K562 (cell line): ENCODE results near the gene OR2V1. TPM values are rescaled to one million over a fixed set of nuclear protein-coding genes. Genes with fewer than 3 reads are reported as not detected.

Experiments
- ATAC-seq: fragments of 200-7000 bp; cut with Tn5 transposase; 3 replicates; pipeline ENCODE4 v1.9.1; 2020; ENCODE audit warnings: moderate library complexity
- BruUV-seq: library from RNA; stranded (reverse); fragments of 400-500 nt; replicated peaks from 2 replicates; lab custom pipeline; 2021; lab: Mats Ljungman, UMichigan
- CTCF ChIA-PET: fragments of 300-600 bp; formaldehyde crosslinking; extraction: SDS; loops from one replicate; lab custom pipeline; 2021; ENCODE audit warnings: low intra/inter-chr PET ratio; lab: Yijun Ruan, JAX
- POLR2A ChIA-PET: fragments of 300-600, 350-650 bp; sonication (Branson Sonifier 250); formaldehyde crosslinking; extraction: SDS; loops from one replicate; lab custom pipeline; 2021; ENCODE audit warnings: antibody characterized with exemption, inconsistent platforms; lab: Yijun Ruan, JAX
- DNase-seq, 4 experiments: peaks; one replicate each; pipeline versions ENCODE4 v3.0.0 to v3.0.0-alpha.2; 2011 to 2018; ENCODE audit warnings: low spot score in 3 of 4, mixed read lengths in 3 of 4; ENCODE audit errors: extremely low read depth in 1 of 4
- FAIRE-seq: peaks from 2 replicates; lab custom pipeline; 2011; peaks lifted over from hg19 to GRCh38; lab: Jason Lieb, UNC
- H2AFZ ChIP-seq: 2 replicates; pipeline ENCODE4 v1.6.0; 2011; ENCODE audit warnings: low read depth, low read length, control low read depth, inconsistent platforms
- H3K27ac ChIP-seq: fragments of 200-600 bp; 3 replicates; pipeline ENCODE4 v1.8.0; 2011; ENCODE audit warnings: low read depth, mild to moderate bottlenecking, control low read depth, inconsistent platforms, low read length, moderate library complexity, mixed read lengths; ENCODE audit errors: extremely low read depth
- H3K27me3 ChIP-seq, 2 experiments: fragments of 300-600 bp in 1 of 2; 2 replicates in 1 of 2; 3 replicates in 1 of 2; pipeline versions ENCODE4 v1.6.0 to v1.8.0; 2011; ENCODE audit warnings: inconsistent platforms in 2 of 2, low read length in 2 of 2, mild to moderate bottlenecking in 1 of 2, mixed read lengths in 1 of 2, moderate library complexity in 1 of 2; ENCODE audit not compliant: control insufficient read depth in 2 of 2, insufficient read depth in 2 of 2
- H3K36me3 ChIP-seq: fragments of 300-600 bp; 3 replicates; pipeline ENCODE4 v1.8.0; 2011; ENCODE audit warnings: mild to moderate bottlenecking, low read length, inconsistent platforms; ENCODE audit not compliant: control insufficient read depth, insufficient read depth
- H3K4me1 ChIP-seq, 2 experiments: fragments of 200-600 bp in 1 of 2; replicated peaks in 1 of 2; 2 replicates in 1 of 2; 3 replicates in 1 of 2; pipeline versions ENCODE4 v1.5.1 to v1.8.0; 2011; ENCODE audit warnings: inconsistent platforms in 2 of 2, low read length in 2 of 2, mild to moderate bottlenecking in 1 of 2, mixed read lengths in 1 of 2, moderate library complexity in 1 of 2; ENCODE audit not compliant: control insufficient read depth in 2 of 2, insufficient read depth in 2 of 2
- H3K4me2 ChIP-seq: 2 replicates; pipeline ENCODE4 v1.6.1; 2011; ENCODE audit warnings: low read length, control low read depth, inconsistent platforms, mixed read lengths; ENCODE audit not compliant: insufficient read depth
- H3K4me3 ChIP-seq: fragments of 200-600 bp; sonication (generic), shearing (Covaris generic); 2 replicates; pipeline ENCODE4 v1.5.1; 2016; ENCODE audit warnings: control low read depth, inconsistent platforms
- H3K79me2 ChIP-seq: fragments of 200-600 bp; 3 replicates; pipeline ENCODE4 v1.8.0; 2011; ENCODE audit warnings: low read length, inconsistent platforms; ENCODE audit not compliant: control insufficient read depth, insufficient read depth
- H3K9ac ChIP-seq, 2 experiments: 2 replicates each; pipeline versions ENCODE4 v1.6.0 to v1.6.1; 2011; ENCODE audit warnings: low read depth in 2 of 2, low read length in 2 of 2, control low read depth in 1 of 2, inconsistent platforms in 1 of 2, mild to moderate bottlenecking in 1 of 2, mixed read lengths in 1 of 2; ENCODE audit not compliant: insufficient read depth in 1 of 2
- H3K9me1 ChIP-seq: one replicate; pipeline ENCODE4 v1.6.0; 2011; ENCODE audit warnings: inconsistent platforms, mild to moderate bottlenecking, low read length, moderate library complexity; ENCODE audit not compliant: control insufficient read depth, insufficient read depth
- H3K9me3 ChIP-seq: replicated peaks from 2 replicates; pipeline ENCODE4 v1.5.1; 2011; ENCODE audit warnings: low read depth, low read length, inconsistent platforms; ENCODE audit not compliant: control insufficient read depth, insufficient read depth
- H4K20me1 ChIP-seq: replicated peaks from 2 replicates; pipeline ENCODE4 v1.6.1; 2011; ENCODE audit warnings: low read length, inconsistent platforms, mixed read lengths; ENCODE audit not compliant: control insufficient read depth, insufficient read depth
- CREM ChIP-seq: IDR thresholded peaks from 2 replicates; pipeline ENCODE4 v1.6.1; 2014; ENCODE audit warnings: antibody characterized with exemption, low read depth
- JUN ChIP-seq, 2 experiments: sonication (generic) in 1 of 2; formaldehyde crosslinking in 1 of 2; IDR thresholded peaks; 2 replicates each; pipeline versions ENCODE4 v1.6.1 to v1.8.0; 2012 to 2022; ENCODE audit warnings: borderline replicate concordance in 2 of 2, mild to moderate bottlenecking in 2 of 2, improper control_type of control experiment in 1 of 2, low read depth in 1 of 2, low read length in 1 of 2, missing genetic modification reagents in 1 of 2
- JUND ChIP-seq, 2 experiments: IDR thresholded peaks; 2 replicates in 1 of 2; 3 replicates in 1 of 2; pipeline ENCODE4 v1.6.1; 2011; ENCODE audit warnings: borderline replicate concordance in 2 of 2, low read depth in 2 of 2, low read length in 2 of 2, improper control_type of control experiment in 1 of 2, missing biosample characterization in 1 of 2, missing genetic modification characterization in 1 of 2, missing genetic modification reagents in 1 of 2
- MLX ChIP-seq, 2 experiments: fragments of 450-650 bp in 1 of 2; sonication (generic) in 1 of 2; formaldehyde crosslinking; conservative IDR thresholded peaks; 2 replicates each; pipeline versions ENCODE4 v1.4.0 to v1.8.1; 2020 to 2022; ENCODE audit warnings: mild to moderate bottlenecking in 1 of 2, missing genetic modification reagents in 1 of 2
- TCF3 ChIP-seq: sonication (generic); formaldehyde crosslinking; IDR thresholded peaks from 2 replicates; pipeline ENCODE4 v1.4.0; 2020; ENCODE audit warnings: mild to moderate bottlenecking, missing genetic modification reagents
- YY1 ChIP-seq, 3 experiments: IDR thresholded peaks; 2 replicates each; pipeline ENCODE4 v1.6.1; 2011; ENCODE audit warnings: low read length in 2 of 3, mild to moderate bottlenecking in 2 of 3, moderate library complexity in 2 of 3, borderline replicate concordance in 1 of 3, control low read depth in 1 of 3, low read depth in 1 of 3; ENCODE audit not compliant: insufficient read depth in 3 of 3, insufficient replicate concordance in 2 of 3, control insufficient read depth in 1 of 3, insufficient read length in 1 of 3; ENCODE audit errors: extremely low read depth in 1 of 3
- ZKSCAN1 ChIP-seq: fragments of 150-350 bp; IDR thresholded peaks from 2 replicates; pipeline ENCODE4 v1.6.1; 2016; ENCODE audit warnings: low read depth, low read length
- WGBS: fragments of 100-300 bp; shearing (Covaris generic); methylation state at CpG from one replicate; pipeline ENCODE4 v1.1.6; 2016; ENCODE audit warnings: low coverage, mixed read lengths; ENCODE audit not compliant: insufficient coverage; ENCODE audit errors: missing lambda C conversion rate; 5-methylcytosine and 5-hydroxymethylcytosine counted together
- in situ Hi-C: fragments of 300-500 bp; cut with MboI; formaldehyde crosslinking; loops from 4 replicates; pipeline ENCODE4 v1.15.0; 2018; ENCODE audit warnings: inconsistent platforms, mixed read lengths
- intact Hi-C: fragments of 100-400 bp; cut with micrococcal nuclease; formaldehyde crosslinking; loops from 2 replicates; pipeline ENCODE4 v1.14.2; 2022
- polyA plus RNA-seq, 8 experiments: library from polyadenylated mRNA; depleted of rRNA in 4 of 8; stranded (reverse) in 5 of 8; unstranded in 3 of 8; fragments of >200 nt; fragmentation: Nextera tagmentation in 2 of 8; fragmentation: Illumina TruSeq in 1 of 8; extraction: Ambion mirVana in 2 of 8; extraction: Trizol in 1 of 8; gene quantifications; 2 replicates each; pipeline versions ENCODE4 v1.2.1 to v1.2.3, GENCODE V29; 2011 to 2014; ENCODE audit warnings: inconsistent platforms in 1 of 8, missing spikeins in 1 of 8
- total RNA-seq, 7 experiments: library from RNA; depleted of rRNA in 6 of 7; stranded (reverse); fragments of >200 nt in 6 of 7; fragmentation: Illumina TruSeq in 2 of 7; extraction: Trizol in 2 of 7; gene quantifications; 2 replicates each; pipeline versions ENCODE4 v1.2.1 to v1.2.3, GENCODE V29; 2011 to 2021; ENCODE audit warnings: low replicate concordance in 1 of 7
- TF ChIP-seq, protein P1 (sequence below): sonication (generic); formaldehyde crosslinking; IDR thresholded peaks from 2 replicates; pipeline ENCODE4 v1.8.0; 2022; ENCODE audit warnings: mild to moderate bottlenecking, low read depth, missing genetic modification reagents
- TF ChIP-seq, protein P2 (sequence below): fragments of 250-450 bp; sonication (Bioruptor Pico); IDR thresholded peaks from 2 replicates; pipeline ENCODE4 v1.4.0; 2020

Gene OR2V1
- total and polyA plus RNA-seq, 9 of the 15 experiments (the other 6 are each of a cell fraction or from before 2014, with no cell fraction given) = 0.04 to 0.28 (median 0.15) TPM; not detected in 5

DNA sequence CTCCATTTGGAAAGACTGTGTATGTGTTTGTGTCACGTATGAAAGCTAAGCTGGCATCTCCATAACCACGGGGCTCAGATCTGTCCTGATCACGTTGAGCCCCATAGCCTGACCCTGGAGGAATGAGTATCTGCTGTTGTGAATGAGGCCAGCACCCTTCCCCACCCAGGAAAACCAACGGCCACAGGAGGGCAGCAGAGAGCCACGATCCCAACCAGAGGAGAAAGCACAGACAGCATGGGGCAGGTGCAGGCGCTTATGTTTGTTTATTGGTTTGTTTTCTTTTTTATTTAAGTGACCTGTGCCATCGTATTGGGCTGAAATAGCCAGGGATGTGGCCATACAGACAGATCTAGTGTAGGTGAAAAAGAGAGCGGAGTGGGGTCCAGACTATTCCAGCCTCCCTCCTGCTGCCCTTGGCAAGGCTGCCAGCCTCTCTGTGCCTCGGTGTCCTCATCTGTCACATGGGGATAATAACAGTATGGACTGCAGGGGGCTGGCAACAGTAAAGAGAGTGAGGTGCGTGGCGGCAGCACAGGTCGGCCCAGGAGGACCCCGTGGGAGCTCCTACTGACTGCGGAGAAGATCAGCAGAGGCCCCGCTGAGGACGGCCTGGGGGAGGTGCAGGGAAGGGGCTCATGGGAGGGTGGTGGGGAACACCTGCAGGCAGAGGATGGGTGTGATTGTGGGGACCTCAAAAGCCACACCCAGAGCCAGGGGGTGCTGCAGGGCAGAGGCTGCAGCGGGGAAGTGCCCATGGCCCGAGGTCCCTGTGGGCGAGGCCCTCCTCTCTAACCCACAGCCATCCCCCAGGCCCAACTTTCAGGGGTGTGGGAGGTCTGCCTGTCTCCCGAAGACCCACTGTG lies 28.6 kb upstream of the OR2V1 start:
- Histone ChIP-seq H3K4me2 (peak overlapping the region; percentile 77), H3K9ac (peak overlapping the region; percentile 79 to 91; a peak in 3 of 4 replicates), H3K4me3 (no peak overlapping the region), H3K9me3 (no peaks in the 10 kb centered on the region), H3K4me1 (peaks cover 37 to 41% of the 10 kb centered on the region in 2 experiments), H3K27ac (peak overlapping the region; percentile 98), H3K36me3 (no peaks in the 10 kb centered on the region), H4K20me1 (no peaks in the 10 kb centered on the region), H3K9me1 (no peaks in the 10 kb centered on the region), H3K79me2 (no peaks in the 10 kb centered on the region), H2AFZ (peak overlapping the region; percentile 91), H3K27me3 (no peaks in the 10 kb centered on the region)
- BruUV-seq = no TSS peak
- peak; percentile 90 for ATAC-seq
- WGBS = 32% methylated on average over 18 of the region's 20 CpGs
- intact Hi-C loops (loop anchor here (2.0 to 10.0 kb wide), 4 partner anchors 25 to 375 kb away; partner anchors contain the start of gene BTNL9), in situ Hi-C loops (no loop called here)
- POLR2A ChIA-PET = interaction anchor here (1.0 to 1.2 kb wide), 2 partner anchors 9 to 14 kb away, joined by 4 to 6 read pairs; no protein-coding TSS in a partner anchor
- peak; percentile 83 to 94 (median 84) for DNase-seq
- peak; percentile 93 for FAIRE-seq
- CTCF ChIA-PET = interaction anchor here (0.8 to 2.2 kb wide), 5 partner anchors 25 to 298 kb away, joined by 3 to 8 read pairs (median 4); partner anchors contain the start of gene ZFP62
- TF ChIP-seq YY1 (IDR thresholded peaks at IDR 0.05; ENCODE audit: borderline replicate concordance in 1 of 3, control insufficient read depth in 1 of 3, extremely low read depth in 1 of 3, insufficient read depth in 3 of 3, insufficient read length in 1 of 3, insufficient replicate concordance in 2 of 3, low read depth in 1 of 3, low read length in 2 of 3) (peak in 2 of 3 experiments; percentile 42 to 49), CREM (peak; percentile 50; the same call in 1 of the 2 replicates), JUN (IDR thresholded peaks at IDR 0.05; ENCODE audit: borderline replicate concordance, low read depth, low read length) (peak; percentile 16; the same call in 1 of the 2 replicates), JUN (CRISPR knock-in tag; IDR thresholded peaks at IDR 0.05; ENCODE audit: borderline replicate concordance) (no peak), JUND (IDR thresholded peaks at IDR 0.05; ENCODE audit: borderline replicate concordance, low read depth, low read length) (peak; percentile 64), JUND (tag; IDR thresholded peaks at IDR 0.05; ENCODE audit: borderline replicate concordance, low read depth, low read length) (peak; percentile 14; the same call in 1 of the 3 replicates), ZKSCAN1 (0 out of 2 replicates have a peak, but pooled peaks have one; percentile 28), MLX (CRISPR knock-in tag; conservative IDR thresholded peaks at IDR 0.05) (no peak), TCF3 (peak; percentile 16; the same call in 1 of the 2 replicates)
- TF ChIP-seq, protein P1, sequence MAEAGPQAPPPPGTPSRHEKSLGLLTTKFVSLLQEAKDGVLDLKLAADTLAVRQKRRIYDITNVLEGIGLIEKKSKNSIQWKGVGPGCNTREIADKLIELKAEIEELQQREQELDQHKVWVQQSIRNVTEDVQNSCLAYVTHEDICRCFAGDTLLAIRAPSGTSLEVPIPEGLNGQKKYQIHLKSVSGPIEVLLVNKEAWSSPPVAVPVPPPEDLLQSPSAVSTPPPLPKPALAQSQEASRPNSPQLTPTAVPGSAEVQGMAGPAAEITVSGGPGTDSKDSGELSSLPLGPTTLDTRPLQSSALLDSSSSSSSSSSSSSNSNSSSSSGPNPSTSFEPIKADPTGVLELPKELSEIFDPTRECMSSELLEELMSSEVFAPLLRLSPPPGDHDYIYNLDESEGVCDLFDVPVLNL (CRISPR knock-in tag) = 0 out of 2 replicates have a peak, but pooled peaks have one; percentile 8
- TF ChIP-seq, protein P2, sequence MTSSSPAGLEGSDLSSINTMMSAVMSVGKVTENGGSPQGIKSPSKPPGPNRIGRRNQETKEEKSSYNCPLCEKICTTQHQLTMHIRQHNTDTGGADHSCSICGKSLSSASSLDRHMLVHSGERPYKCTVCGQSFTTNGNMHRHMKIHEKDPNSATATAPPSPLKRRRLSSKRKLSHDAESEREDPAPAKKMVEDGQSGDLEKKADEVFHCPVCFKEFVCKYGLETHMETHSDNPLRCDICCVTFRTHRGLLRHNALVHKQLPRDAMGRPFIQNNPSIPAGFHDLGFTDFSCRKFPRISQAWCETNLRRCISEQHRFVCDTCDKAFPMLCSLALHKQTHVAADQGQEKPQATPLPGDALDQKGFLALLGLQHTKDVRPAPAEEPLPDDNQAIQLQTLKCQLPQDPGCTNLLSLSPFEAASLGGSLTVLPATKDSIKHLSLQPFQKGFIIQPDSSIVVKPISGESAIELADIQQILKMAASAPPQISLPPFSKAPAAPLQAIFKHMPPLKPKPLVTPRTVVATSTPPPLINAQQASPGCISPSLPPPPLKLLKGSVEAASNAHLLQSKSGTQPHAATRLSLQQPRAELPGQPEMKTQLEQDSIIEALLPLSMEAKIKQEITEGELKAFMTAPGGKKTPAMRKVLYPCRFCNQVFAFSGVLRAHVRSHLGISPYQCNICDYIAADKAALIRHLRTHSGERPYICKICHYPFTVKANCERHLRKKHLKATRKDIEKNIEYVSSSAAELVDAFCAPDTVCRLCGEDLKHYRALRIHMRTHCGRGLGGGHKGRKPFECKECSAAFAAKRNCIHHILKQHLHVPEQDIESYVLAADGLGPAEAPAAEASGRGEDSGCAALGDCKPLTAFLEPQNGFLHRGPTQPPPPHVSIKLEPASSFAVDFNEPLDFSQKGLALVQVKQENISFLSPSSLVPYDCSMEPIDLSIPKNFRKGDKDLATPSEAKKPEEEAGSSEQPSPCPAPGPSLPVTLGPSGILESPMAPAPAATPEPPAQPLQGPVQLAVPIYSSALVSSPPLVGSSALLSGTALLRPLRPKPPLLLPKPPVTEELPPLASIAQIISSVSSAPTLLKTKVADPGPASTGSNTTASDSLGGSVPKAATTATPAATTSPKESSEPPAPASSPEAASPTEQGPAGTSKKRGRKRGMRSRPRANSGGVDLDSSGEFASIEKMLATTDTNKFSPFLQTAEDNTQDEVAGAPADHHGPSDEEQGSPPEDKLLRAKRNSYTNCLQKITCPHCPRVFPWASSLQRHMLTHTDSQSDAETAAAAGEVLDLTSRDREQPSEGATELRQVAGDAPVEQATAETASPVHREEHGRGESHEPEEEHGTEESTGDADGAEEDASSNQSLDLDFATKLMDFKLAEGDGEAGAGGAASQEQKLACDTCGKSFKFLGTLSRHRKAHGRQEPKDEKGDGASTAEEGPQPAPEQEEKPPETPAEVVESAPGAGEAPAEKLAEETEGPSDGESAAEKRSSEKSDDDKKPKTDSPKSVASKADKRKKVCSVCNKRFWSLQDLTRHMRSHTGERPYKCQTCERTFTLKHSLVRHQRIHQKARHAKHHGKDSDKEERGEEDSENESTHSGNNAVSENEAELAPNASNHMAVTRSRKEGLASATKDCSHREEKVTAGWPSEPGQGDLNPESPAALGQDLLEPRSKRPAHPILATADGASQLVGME (CRISPR knock-in tag) = no peak
